NCI-H1105 treated with DMSO at 0.1 percent for 48 hours (cell line): ENCODE measurements around the gene TRDN.
"Not testable (repeated sequence)": the region's sequence is repeated elsewhere in the genome, so short reads cannot be mapped to it uniquely, and the experiment has no call there.

Experiments
- DNase-seq: peaks from one replicate; lab custom pipeline; 2025; lab: John Stamatoyannopoulos, UW

TRDN gene

GRCh38 chr6:123503619-123504018 lies 133.1 kb downstream of the TRDN start:
- no peak for DNase-seq

GRCh38 chr6:123497025-123497424 lies 139.7 kb downstream of the TRDN start:
- DNase-seq = no peak

GRCh38 chr6:123489589-123489988 lies 147.2 kb downstream of the TRDN start:
- no peak for DNase-seq

GRCh38 chr6:123480986-123481385 lies 155.8 kb downstream of the TRDN start:
- DNase-seq = no peak

GRCh38 chr6:123472025-123472702 lies 164.6 kb downstream of the TRDN start:
- not testable (repeated sequence) for DNase-seq

- peak; percentile 13 for DNase-seq
Measured at GRCh38 chr6:123467392-123467791, 169.4 kb downstream of the TRDN start.

- no peak for DNase-seq
Measured at GRCh38 chr6:123462152-123462551, 174.6 kb downstream of the TRDN start.

- DNase-seq = no peak
Measured at GRCh38 chr6:123458218-123458617, 178.5 kb downstream of the TRDN start.

- DNase-seq = no peak
Measured at GRCh38 chr6:123456836-123457235, 179.9 kb downstream of the TRDN start.

- DNase-seq = no peak
Measured at GRCh38 chr6:123454448-123454847, 182.3 kb downstream of the TRDN start.

- DNase-seq = not testable (repeated sequence)
Measured at GRCh38 chr6:123453071-123453470, 183.7 kb downstream of the TRDN start.

- DNase-seq = no peak
Measured at GRCh38 chr6:123448306-123448884, 188.4 kb downstream of the TRDN start.

GRCh38 chr6:123447315-123447937 lies 189.3 kb downstream of the TRDN start:
- no peak for DNase-seq

- DNase-seq = no peak
Measured at GRCh38 chr6:123439371-123439770, 197.4 kb downstream of the TRDN start.

GRCh38 chr6:123434186-123434585 lies 202.6 kb downstream of the TRDN start:
- DNase-seq = no peak

- no peak for DNase-seq
Measured at GRCh38 chr6:123430970-123431369, 205.8 kb downstream of the TRDN start.

GRCh38 chr6:123427008-123427407 lies 209.7 kb downstream of the TRDN start:
- DNase-seq = no peak

- DNase-seq = no peak
Measured at GRCh38 chr6:123423130-123423529, 213.6 kb downstream of the TRDN start.

- peak; percentile 24 for DNase-seq
Measured at GRCh38 chr6:123420512-123420911, 216.2 kb downstream of the TRDN start.

- no peak for DNase-seq
Measured at GRCh38 chr6:123418071-123418470, 218.7 kb downstream of the TRDN start.

GRCh38 chr6:123417535-123417934 lies 219.2 kb downstream of the TRDN start:
- no peak for DNase-seq

GRCh38 chr6:123415844-123416468 lies 220.8 kb downstream of the TRDN start:
- peak; percentile 81 for DNase-seq

- no peak for DNase-seq
Measured at GRCh38 chr6:123404975-123405374, 231.8 kb downstream of the TRDN start.
